T-helper 2 cell treated with Interferon-gamma antibody and Interleukin-4, amounts not matched to agents 5 μg/mL and 100 μg/mL, for 36 hours (primary cell): ENCODE measurements around the gene TOR1A.

Source experiments
- DNase-seq: peaks from one replicate; pipeline ENCODE4 v3.0.0; 2021; ENCODE audit warnings: low spot score
- H3K27ac Mint-ChIP-seq: one replicate; pipeline ENCODE4 v1.8.0; 2021; ENCODE audit warnings: mild to moderate bottlenecking, mixed read lengths
- H3K27me3 Mint-ChIP-seq: one replicate; pipeline ENCODE4 v1.8.0; 2021; ENCODE audit warnings: low read depth, mixed read lengths
- H3K36me3 Mint-ChIP-seq: one replicate; pipeline ENCODE4 v1.8.0; 2021; ENCODE audit warnings: low read depth, mixed read lengths
- H3K4me1 Mint-ChIP-seq: one replicate; pipeline ENCODE4 v1.8.0; 2021; ENCODE audit warnings: low read depth, mixed read lengths
- H3K4me3 Mint-ChIP-seq: one replicate; pipeline ENCODE4 v1.8.0; 2022; ENCODE audit warnings: mild to moderate bottlenecking, moderate library complexity, mixed read lengths
- H3K9me3 Mint-ChIP-seq: one replicate; pipeline ENCODE4 v1.8.0; 2021; ENCODE audit warnings: mixed read lengths

TOR1A gene

DNA sequence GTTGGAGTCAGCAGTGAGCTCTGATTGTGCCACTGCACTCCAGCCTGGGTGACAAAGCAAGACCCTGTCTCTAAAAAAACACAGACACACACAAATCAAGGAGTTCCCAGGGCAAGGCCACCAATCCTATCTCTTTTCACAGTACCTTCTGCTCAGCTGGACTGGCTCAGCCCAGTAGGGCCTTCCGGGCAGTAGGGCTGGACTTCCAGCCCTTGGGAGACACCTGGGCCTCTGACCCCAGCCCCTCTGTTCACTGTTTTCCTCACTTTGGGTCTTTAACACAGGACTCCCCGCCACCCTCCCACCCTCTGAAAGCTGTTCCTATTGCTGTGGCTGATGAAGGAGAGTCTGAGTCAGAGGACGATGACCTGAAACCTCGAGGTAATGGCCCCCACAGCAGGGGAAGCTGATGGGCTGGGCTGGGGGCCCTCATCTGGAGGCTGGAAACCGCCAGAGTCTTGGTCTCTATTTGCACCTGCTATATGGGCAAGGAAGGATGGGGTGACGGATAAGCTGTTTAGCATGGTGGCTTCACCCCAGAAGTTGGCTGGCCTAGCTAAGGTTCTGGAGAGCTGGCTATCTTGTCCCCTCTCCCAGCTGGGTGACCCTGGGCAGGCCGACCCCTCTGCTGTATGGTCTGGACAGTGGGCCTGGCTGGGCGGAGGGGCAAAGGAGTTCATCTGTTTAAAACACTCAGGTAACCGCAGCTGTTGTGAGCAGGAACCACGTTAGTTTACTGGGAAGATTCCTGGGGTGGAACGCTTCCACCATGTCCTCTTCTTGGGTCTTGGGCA, 36.9 kb upstream of the TOR1A start:
- Mint-ChIP-seq H3K27ac (peak overlapping the region; percentile 81), H3K36me3 (peaks cover 62% of the 10 kb centered on the region), H3K4me1 (peaks cover 50% of the 10 kb centered on the region), H3K4me3 (peak overlapping the region; percentile 55), H3K27me3 (no peaks in the 10 kb centered on the region), H3K9me3 (no peaks in the 10 kb centered on the region)
- DNase-seq: peak; percentile 57

DNA sequence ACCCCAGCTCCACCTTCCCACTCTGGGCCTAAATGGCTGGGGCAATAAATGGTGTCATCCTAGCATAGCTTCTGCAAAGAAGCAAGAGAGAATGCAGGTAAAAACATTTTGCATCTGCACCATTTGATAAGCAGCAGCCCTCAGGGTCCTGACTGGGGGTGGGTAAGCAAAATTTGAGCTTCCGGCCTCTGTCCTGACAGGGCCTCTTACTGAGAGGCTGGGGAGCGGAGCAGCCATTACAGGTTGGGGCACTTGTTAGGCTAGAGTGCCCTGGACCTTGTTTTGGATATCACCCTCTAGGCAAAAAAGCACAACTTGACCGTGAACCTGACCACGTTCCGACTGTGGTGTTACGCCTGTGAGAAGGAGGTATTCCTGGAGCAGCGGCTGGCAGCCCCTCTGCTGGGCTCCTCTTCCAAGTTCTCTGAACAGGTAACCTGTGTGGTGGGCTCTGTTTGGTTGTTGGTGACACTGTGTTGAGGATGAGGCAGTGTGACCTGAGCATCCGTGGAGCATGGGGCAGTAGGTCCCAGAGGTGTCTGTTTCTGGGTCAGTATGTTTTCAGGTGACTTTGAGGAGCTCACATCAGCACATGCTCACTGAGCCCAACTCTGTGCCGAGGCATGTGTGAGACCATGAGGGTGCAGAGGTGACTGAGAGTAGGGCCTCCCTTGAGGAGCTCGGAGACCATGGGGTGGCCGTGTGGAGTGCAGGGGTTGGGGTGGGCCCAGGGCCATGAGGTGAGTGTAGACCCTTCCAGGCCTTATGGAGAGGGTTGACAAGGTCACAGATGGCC, 34.4 kb upstream of the TOR1A start:
- Mint-ChIP-seq H3K9me3 (no peaks in the 10 kb centered on the region), H3K27me3 (no peaks in the 10 kb centered on the region), H3K36me3 (peaks cover 65% of the 10 kb centered on the region), H3K4me1 (peaks cover 57% of the 10 kb centered on the region), H3K27ac (no peak overlapping the region), H3K4me3 (no peak overlapping the region)
- DNase-seq: no peak

DNA sequence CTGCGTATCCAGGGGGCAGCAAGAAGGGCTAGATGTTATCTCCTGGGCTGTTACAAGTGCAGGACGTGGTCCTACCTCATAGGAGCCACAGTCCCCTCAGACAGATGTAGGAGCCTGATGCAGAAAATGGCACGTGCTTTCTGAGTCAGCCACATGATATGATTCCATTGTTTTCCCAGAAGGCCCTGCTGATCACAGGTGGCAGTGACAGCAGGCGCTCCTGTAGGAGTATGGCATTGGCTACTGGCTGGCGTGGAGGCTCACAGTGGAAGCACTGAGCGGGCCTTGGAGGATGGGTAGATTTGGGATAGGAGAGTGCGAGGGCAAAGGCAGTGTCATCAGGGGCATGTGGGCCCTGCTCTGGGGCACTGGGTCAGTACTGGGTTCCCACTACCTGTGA, 33.3 kb upstream of the TOR1A start:
- H3K4me3 Mint-ChIP-seq: no peak overlapping the region
- H3K27me3 Mint-ChIP-seq: no peaks in the 10 kb centered on the region
- peak overlapping the region; percentile 31 for H3K27ac Mint-ChIP-seq
- DNase-seq: no peak
- peaks cover 55% of the 10 kb centered on the region for H3K4me1 Mint-ChIP-seq
- H3K36me3 Mint-ChIP-seq: peaks cover 64% of the 10 kb centered on the region
- H3K9me3 Mint-ChIP-seq: no peaks in the 10 kb centered on the region

DNA sequence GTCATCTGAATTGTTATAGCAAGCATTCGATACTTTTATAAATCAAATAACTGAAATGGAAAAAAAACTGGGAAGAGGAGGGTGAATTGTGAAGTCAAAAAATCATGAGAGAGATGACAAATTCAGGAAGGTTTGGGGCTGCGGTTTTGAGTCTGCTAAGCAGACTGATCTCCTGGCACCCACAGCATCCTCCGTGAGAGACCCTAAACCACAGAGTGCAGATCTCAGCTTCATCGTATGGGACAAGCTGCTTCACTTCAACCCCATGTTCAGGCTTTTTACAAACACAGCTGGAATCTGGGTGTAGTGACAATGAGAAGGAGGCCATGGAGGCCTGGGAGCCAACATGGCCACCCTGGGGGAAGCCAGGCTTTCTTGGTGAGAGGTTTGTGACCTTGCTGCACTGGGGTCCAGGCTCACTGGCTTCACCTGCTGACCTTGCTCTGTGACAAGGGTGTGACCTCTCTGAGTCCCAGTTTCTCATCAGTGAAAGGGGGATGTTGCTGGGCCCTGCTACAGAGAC, 30.7 kb upstream of the TOR1A start:
- Mint-ChIP-seq H3K4me1 (peaks cover 47% of the 10 kb centered on the region), H3K27ac (peak overlapping the region; percentile 73), H3K27me3 (no peaks in the 10 kb centered on the region), H3K36me3 (peaks cover 66% of the 10 kb centered on the region), H3K4me3 (peak overlapping the region; percentile 45), H3K9me3 (no peaks in the 10 kb centered on the region)
- DNase-seq: no peak

DNA sequence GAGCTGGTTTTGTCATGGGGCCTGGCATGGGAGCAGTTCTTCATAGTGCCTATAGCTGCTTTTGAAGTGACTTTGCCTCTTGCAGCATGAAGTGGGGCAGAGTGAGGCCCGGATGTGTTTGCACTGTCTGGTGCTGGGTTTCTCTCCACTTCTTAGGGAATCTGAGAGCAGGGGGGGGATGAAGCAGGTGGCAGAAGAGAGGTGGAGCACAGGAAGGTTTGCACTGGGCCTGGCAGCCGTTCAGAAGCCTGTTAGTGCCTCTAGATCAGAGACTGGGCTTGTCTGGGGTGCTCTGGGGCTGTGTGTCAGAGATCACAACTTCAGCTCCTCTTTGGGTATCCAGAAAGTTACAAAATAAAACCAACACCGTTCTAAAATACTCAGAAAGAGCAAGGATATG, 29.7 kb upstream of the TOR1A start:
- Mint-ChIP-seq H3K27ac (peak overlapping the region; percentile 32), H3K27me3 (no peaks in the 10 kb centered on the region), H3K4me1 (peaks cover 47% of the 10 kb centered on the region), H3K9me3 (no peaks in the 10 kb centered on the region), H3K4me3 (peak overlapping the region; percentile 44), H3K36me3 (peaks cover 63% of the 10 kb centered on the region)
- no peak for DNase-seq

DNA sequence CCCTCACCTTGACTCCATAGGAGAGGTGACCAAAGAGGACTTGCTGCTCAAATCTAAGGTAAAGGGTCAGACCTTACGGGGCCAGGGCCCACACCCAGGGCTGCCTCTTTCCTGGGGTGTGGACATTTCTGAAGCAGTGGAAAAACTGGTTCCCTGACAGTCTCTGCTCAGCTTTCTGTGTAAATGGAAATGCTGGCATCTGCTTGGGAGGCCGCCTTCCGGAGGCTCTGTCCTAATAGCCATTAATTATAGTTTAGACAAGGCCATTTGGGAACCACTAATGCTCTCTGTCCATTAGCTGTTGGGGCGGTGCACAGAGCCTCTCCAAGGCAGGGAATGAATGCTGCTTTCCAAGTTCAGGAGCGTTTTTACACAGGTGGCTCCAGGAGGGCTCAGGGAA, 28.6 kb upstream of the TOR1A start:
- Mint-ChIP-seq H3K36me3 (peaks cover 62% of the 10 kb centered on the region), H3K4me3 (no peak overlapping the region), H3K9me3 (no peaks in the 10 kb centered on the region), H3K4me1 (peaks cover 44% of the 10 kb centered on the region), H3K27ac (no peak overlapping the region), H3K27me3 (no peaks in the 10 kb centered on the region)
- no peak for DNase-seq

DNA sequence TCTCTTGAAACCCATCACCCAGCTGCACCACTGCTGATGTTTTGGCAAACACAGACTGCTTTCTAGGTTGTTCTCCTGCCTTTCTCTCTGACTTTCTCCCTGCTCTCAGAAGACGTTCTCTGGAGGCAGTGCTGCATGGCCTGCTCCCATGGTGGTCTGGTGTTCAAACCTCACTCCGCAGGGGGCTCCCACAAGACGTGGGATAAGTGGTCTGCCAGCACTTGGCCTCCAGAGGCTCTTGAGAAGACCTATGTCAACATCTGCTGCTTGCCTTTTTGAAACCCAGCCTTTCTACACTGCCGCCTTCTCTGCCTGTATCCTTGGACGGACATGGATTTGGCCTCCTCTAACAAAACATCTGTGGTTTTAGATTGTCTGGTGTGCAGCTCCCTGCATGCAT, 27.9 kb upstream of the TOR1A start:
- no peaks in the 10 kb centered on the region for H3K9me3 Mint-ChIP-seq
- H3K4me3 Mint-ChIP-seq: no peak overlapping the region
- no peaks in the 10 kb centered on the region for H3K27me3 Mint-ChIP-seq

DNA sequence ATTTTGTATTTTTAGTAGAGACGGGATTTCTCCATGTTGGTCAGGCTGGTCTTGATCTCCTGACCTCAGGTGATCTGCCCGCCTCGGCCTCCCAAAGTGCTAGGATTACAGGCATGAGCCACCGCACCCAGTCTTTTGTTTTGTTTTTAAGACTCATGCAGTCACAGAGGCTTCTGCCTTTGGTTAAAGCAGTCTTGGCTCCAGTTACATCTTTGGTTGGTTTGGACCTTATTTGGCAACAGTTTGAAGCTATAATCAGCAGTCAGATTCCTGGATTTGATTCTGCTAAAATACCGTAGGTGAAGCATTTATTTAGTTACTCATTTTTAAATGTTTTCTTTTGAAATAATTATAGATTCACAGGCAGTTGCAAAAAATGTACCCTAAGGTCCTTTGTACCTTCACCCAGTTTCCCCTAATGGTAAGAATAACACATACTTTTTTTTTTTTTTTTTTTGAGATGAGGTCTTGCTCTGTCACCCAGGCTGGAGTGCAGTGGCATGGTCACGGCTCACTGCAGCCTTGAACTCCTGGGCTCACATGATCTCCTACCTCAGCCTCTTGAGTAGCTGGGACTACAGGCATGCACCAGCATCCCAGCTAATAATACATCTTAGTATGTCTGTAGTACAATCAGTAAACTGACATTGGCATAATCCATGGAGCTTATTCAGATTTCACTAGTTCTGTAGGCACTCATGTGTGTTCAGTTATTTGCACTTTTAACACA, 27.1 kb upstream of the TOR1A start:
- no peak overlapping the region for H3K4me3 Mint-ChIP-seq
- peaks cover 50% of the 10 kb centered on the region for H3K36me3 Mint-ChIP-seq
- no peaks in the 10 kb centered on the region for H3K27me3 Mint-ChIP-seq
- H3K27ac Mint-ChIP-seq: no peak overlapping the region
- DNase-seq: no peak
- H3K9me3 Mint-ChIP-seq: no peaks in the 10 kb centered on the region
- peaks cover 31% of the 10 kb centered on the region for H3K4me1 Mint-ChIP-seq

More for the DNA sequence above, 27.9 kb upstream of the TOR1A start:
- H3K36me3 Mint-ChIP-seq: peaks cover 57% of the 10 kb centered on the region
- DNase-seq: no peak
- H3K4me1 Mint-ChIP-seq: peaks cover 38% of the 10 kb centered on the region
- peak overlapping the region; percentile 9 for H3K27ac Mint-ChIP-seq

DNA sequence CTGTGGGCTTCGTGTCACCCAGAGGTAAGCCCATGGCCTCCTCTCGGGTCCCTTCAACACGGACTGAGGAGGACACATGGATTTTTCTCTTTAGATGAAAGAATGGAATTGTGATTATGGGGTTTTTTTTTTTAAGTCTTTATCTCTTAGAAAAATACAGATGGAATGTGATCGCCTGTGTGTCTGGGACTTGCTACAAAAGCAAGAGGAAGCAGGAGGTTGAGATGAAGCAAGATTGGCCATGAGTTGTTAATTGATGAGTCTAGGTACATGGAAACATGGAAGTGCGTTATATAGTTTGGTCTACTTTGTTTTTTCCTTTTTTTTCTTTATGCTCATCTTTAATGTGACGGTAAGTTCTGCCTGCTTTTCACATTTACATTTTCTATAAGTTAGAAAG, 26.0 kb upstream of the TOR1A start:
- Mint-ChIP-seq H3K4me1 (peaks cover 30% of the 10 kb centered on the region), H3K9me3 (no peaks in the 10 kb centered on the region), H3K27me3 (no peaks in the 10 kb centered on the region), H3K27ac (no peak overlapping the region), H3K4me3 (no peak overlapping the region), H3K36me3 (peaks cover 46% of the 10 kb centered on the region)
- no peak for DNase-seq

DNA sequence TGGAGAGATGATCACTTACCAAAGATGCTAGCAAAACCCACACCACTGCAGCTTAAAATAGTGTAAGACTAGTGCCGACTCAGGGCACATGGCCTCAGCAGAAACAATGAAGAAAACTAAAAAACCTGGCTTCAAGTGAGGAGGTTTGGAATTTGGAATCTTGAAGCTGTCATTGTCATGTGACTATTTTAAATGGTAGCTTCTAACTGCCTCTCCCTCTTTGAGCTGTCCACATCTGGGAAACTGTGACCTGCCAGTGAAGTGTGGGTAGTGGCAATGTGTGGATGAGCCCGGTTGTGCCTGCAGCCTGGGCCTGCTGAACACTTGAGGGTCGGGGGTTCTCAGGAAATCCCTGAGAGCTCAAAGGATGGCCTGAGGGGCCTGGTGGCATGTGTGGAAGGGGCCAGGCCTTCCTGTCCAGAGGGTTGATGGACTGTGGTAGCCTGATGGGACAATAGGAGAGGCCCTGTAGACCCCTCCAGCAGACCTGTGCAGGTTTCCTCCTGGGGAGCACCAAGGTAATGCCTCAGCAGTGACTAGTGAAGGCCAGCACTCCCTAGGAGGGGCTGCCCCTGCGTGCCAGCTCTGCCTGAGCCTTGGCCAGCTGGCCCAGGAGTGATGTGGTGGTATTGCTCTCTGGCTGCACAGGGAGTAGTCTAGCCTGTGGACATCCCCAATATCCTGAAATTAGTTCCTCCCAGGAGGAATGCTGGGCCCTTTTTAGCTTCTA, 24.9 kb upstream of the TOR1A start:
- DNase-seq: no peak
- Mint-ChIP-seq H3K4me3 (no peak overlapping the region), H3K27me3 (no peaks in the 10 kb centered on the region), H3K9me3 (no peaks in the 10 kb centered on the region), H3K4me1 (peaks cover 22% of the 10 kb centered on the region), H3K27ac (no peak overlapping the region), H3K36me3 (peaks cover 36% of the 10 kb centered on the region)

DNA sequence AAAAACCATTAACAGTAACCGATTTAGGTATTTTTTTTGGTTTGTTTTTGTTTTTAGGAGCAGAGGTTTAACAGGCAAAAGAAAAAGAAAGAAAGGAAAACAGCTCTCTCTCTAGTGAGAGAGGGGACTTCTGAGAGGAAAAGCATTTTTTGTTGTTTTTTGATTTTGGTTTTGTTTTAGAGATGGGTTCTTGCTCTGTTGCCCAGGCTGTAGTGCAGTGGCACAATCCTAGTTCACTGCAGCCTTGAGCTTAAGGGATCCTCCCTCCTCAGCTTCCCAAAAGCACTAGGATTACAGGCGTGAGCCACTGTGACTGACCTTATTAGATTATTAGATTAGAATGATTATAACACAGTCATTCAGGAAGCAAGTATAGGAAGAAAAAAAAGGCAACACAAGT, 21.4 kb upstream of the TOR1A start:
- H3K4me1 Mint-ChIP-seq: peaks cover 14% of the 10 kb centered on the region
- H3K9me3 Mint-ChIP-seq: no peaks in the 10 kb centered on the region
- H3K36me3 Mint-ChIP-seq: peaks cover 23% of the 10 kb centered on the region
- peak overlapping the region; percentile 49 for H3K4me3 Mint-ChIP-seq
- no peak for DNase-seq
- no peaks in the 10 kb centered on the region for H3K27me3 Mint-ChIP-seq
- H3K27ac Mint-ChIP-seq: peak overlapping the region; percentile 84

DNA sequence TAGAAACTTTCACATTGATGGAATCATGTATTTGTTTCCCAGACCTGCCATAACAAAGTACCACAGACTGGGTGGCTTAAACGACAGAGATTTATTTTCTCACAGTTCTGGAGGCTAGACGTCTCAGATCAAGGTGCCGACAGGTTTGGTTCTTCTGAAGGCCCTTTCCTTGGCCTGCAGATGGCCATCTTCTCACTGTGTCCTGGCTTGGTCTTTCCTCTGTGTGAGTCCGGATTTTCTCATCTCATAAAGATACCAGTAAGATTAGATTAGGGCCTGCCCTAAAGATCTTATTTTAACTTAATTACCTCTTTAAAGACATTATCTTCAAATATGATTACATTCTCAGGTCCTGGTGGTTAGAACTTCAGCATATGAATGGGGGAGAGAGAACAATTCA, 17.1 kb upstream of the TOR1A start:
- Mint-ChIP-seq H3K9me3 (no peaks in the 10 kb centered on the region), H3K27ac (peak overlapping the region; percentile 11), H3K27me3 (no peaks in the 10 kb centered on the region), H3K4me1 (peaks cover 45% of the 10 kb centered on the region), H3K36me3 (peaks cover 25% of the 10 kb centered on the region), H3K4me3 (no peak overlapping the region)
- no peak for DNase-seq

DNA sequence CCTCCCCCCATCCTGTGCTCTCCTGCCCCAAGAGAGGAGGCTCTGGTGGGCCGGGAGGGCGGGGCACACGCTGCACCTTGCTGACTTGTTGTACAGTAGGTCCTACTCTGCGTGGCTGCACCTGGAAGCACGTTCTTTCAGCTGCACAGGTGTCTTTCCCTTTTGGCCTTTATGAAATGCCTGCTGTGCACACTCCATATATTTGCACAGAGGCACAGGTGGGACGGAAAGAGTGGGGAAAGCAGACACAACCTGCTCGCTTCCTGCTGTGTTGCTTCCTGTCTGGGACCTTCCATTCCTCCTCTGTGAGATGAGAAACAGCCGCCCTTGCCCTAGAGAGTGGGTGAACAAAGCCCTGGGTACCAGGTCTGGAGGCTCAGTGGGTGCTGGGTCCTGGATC, 16.1 kb upstream of the TOR1A start:
- H3K4me3 Mint-ChIP-seq: peak overlapping the region; percentile 24
- H3K36me3 Mint-ChIP-seq: peaks cover 20% of the 10 kb centered on the region
- peak overlapping the region; percentile 41 for H3K27ac Mint-ChIP-seq
- H3K27me3 Mint-ChIP-seq: no peaks in the 10 kb centered on the region
- peaks cover 40% of the 10 kb centered on the region for H3K4me1 Mint-ChIP-seq
- no peak for DNase-seq
- no peaks in the 10 kb centered on the region for H3K9me3 Mint-ChIP-seq
